Eye (tissue), 1 donor: ENCODE measurements around the gene CBX6.
"Not testable (repeated sequence)": the region's sequence is repeated elsewhere in the genome, so short reads cannot be mapped to it uniquely, and the experiment has no call there.

Experiments
- DNase-seq: peaks from one replicate; pipeline ENCODE4 v3.0.0-alpha.2; 2015

CBX6 gene

GRCh38 chr22:38861170-38861876 is 10.7 kb downstream of the CBX6 start:
- peak; percentile 26 for DNase-seq

GRCh38 chr22:38860283-38861169 is 11.5 kb downstream of the CBX6 start:
- DNase-seq = no peak

GRCh38 chr22:38859581-38860282 is 12.3 kb downstream of the CBX6 start:
- DNase-seq = no peak

- no peak for DNase-seq
These were observed 13.5 kb downstream of the CBX6 start for GRCh38 chr22:38858492-38858891.

GRCh38 chr22:38854476-38854875 is 17.5 kb downstream of the CBX6 start:
- DNase-seq = not testable (repeated sequence)

GRCh38 chr22:38853883-38854282 is 18.1 kb downstream of the CBX6 start:
- DNase-seq = not testable (repeated sequence)

GRCh38 chr22:38853196-38853651 is 18.8 kb downstream of the CBX6 start:
- DNase-seq = peak; percentile 77

GRCh38 chr22:38852522-38852921 is 19.5 kb downstream of the CBX6 start:
- DNase-seq = no peak

GRCh38 chr22:38850941-38851849 is 20.8 kb downstream of the CBX6 start:
- no peak for DNase-seq

- no peak for DNase-seq
These were observed 21.6 kb downstream of the CBX6 start for GRCh38 chr22:38850399-38850798.

- no peak for DNase-seq
These were observed 22.2 kb downstream of the CBX6 start for GRCh38 chr22:38849811-38850210.

- DNase-seq = no peak
These were observed 25.6 kb downstream of the CBX6 start for GRCh38 chr22:38846412-38846811.

GRCh38 chr22:38845004-38845740 is 26.8 kb downstream of the CBX6 start:
- no peak for DNase-seq

GRCh38 chr22:38844315-38845003 is 27.6 kb downstream of the CBX6 start:
- DNase-seq = no peak

GRCh38 chr22:38843657-38844314 is 28.2 kb downstream of the CBX6 start, which contains the start of gene NPTXR:
TSS of gene NPTXR (minus strand) at chr22:38844028.
- DNase-seq = peak; percentile 76

- peak; percentile 89 for DNase-seq
These were observed 28.8 kb downstream of the CBX6 start for GRCh38 chr22:38843201-38843656.

GRCh38 chr22:38842512-38843200 is 29.4 kb downstream of the CBX6 start:
- DNase-seq = no peak

- no peak for DNase-seq
These were observed 30.4 kb downstream of the CBX6 start for GRCh38 chr22:38841635-38842034.

GRCh38 chr22:38841211-38841610 is 30.8 kb downstream of the CBX6 start:
- DNase-seq = no peak
